Measurements from ENCODE around the gene PPARG.

DNA sequence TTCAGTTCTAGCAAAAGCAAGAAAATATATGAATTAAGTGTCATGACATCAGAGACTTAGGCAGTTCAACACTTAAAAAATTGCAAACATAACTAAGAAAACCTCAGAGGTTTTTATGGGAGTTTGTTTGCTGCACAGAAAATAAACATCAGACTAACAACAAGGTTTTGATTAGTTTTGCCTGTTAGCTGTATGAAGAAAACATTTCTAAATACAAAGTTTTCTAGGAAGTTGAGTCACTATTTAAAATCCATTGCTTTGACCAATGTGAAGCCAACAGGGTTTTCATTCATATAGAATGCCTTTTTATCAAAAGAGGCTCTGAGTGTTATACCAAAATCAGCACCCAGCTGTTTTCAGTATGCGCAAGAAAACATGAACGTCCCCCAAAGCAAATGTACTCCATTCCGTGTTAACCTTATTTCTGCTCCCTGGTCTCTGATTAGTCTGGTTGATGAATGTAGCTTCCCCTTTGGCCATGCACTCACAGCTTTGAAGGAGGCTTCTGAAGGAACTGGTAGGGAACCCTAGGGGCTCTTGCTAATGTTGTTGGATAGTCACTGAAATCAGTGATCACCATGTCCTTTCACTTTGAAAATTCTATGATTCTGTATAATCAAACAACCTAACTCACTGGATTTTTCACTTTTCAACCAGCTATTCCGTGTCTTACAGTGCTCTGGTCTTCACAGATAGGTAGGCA, 105.8 kb downstream of the PPARG start:
- TF ChIP-seq CTCF (conservative IDR thresholded peaks at IDR 0.05; ENCODE audit: low read depth in 2 of 2) (no peak), JUNB (IDR thresholded peaks at IDR 0.05; ENCODE audit: unreplicated experiment) (no peak), EZH2 (IDR thresholded peaks at IDR 0.05; ENCODE audit: low read depth, unreplicated experiment) (no peak), EZH2phosphoT487 (IDR thresholded peaks at IDR 0.05; ENCODE audit: unreplicated experiment) (no peak), CREB1 (CRISPR knock-in tag; IDR thresholded peaks at IDR 0.05; ENCODE audit: low read depth) (no peak), REST (IDR thresholded peaks at IDR 0.05; ENCODE audit: unreplicated experiment) (no peak), ZNF114 (CRISPR knock-in tag; IDR thresholded peaks at IDR 0.05) (no peak), POLR2AphosphoS5 (IDR thresholded peaks at IDR 0.05; ENCODE audit: low read depth) (no peak), NANOG (IDR thresholded peaks at IDR 0.05; ENCODE audit: borderline replicate concordance) (no peak), ZNF462 (CRISPR knock-in tag; IDR thresholded peaks at IDR 0.05) (no peak), STAT1 (IDR thresholded peaks at IDR 0.05; ENCODE audit: unreplicated experiment) (no peak)
- TF ChIP-seq, protein P1, sequence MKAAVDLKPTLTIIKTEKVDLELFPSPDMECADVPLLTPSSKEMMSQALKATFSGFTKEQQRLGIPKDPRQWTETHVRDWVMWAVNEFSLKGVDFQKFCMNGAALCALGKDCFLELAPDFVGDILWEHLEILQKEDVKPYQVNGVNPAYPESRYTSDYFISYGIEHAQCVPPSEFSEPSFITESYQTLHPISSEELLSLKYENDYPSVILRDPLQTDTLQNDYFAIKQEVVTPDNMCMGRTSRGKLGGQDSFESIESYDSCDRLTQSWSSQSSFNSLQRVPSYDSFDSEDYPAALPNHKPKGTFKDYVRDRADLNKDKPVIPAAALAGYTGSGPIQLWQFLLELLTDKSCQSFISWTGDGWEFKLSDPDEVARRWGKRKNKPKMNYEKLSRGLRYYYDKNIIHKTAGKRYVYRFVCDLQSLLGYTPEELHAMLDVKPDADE (IDR thresholded peaks at IDR 0.05) = no peak
